HG03571 (cell line): ENCODE results near the gene KRT4.

Experiments used
- ATAC-seq: cut with Tn5 transposase; IDR thresholded peaks from one replicate; pipeline ENCODE4 v1.9.1; 2021; ENCODE audit not compliant: unreplicated experiment

The KRT4 gene

GRCh38 chr12:52794479-52795331 is 19.2 kb downstream of the KRT4 start:
- ATAC-seq, result no peak

- no peak for ATAC-seq
Observed at GRCh38 chr12:52792185-52793029, 21.5 kb downstream of the KRT4 start.

- ATAC-seq, result no peak
Observed at GRCh38 chr12:52791271-52792184, 22.4 kb downstream of the KRT4 start.

GRCh38 chr12:52790427-52791270 is 23.3 kb downstream of the KRT4 start:
- ATAC-seq, result no peak

GRCh38 chr12:52789637-52790426 is 24.1 kb downstream of the KRT4 start:
- ATAC-seq, result no peak

- no peak for ATAC-seq
Observed at GRCh38 chr12:52788876-52789636, 24.9 kb downstream of the KRT4 start.

- ATAC-seq, result no peak
Observed at GRCh38 chr12:52788192-52788875, 25.6 kb downstream of the KRT4 start.

- no peak for ATAC-seq
Observed at GRCh38 chr12:52787324-52788191, 26.4 kb downstream of the KRT4 start.

GRCh38 chr12:52784909-52785308 is 29.0 kb downstream of the KRT4 start:
- ATAC-seq, result no peak

GRCh38 chr12:52783563-52784316 is 30.2 kb downstream of the KRT4 start:
- ATAC-seq, result no peak

GRCh38 chr12:52782502-52782901 is 31.4 kb downstream of the KRT4 start:
- ATAC-seq, result no peak

- ATAC-seq, result no peak
Observed at GRCh38 chr12:52781399-52782082, 32.4 kb downstream of the KRT4 start.

- ATAC-seq, result no peak
Observed at GRCh38 chr12:52779914-52780313, 34.0 kb downstream of the KRT4 start.

GRCh38 chr12:52778833-52779232 is 35.1 kb downstream of the KRT4 start:
- ATAC-seq, result no peak

GRCh38 chr12:52777566-52777965 is 36.4 kb downstream of the KRT4 start:
- no peak for ATAC-seq

GRCh38 chr12:52776913-52777395 is 37.0 kb downstream of the KRT4 start, which contains the start of gene KRT76:
KRT76 (minus strand) TSS chr12:52777345; CDS start chr12:52777291, 54 bp downstream.
- ATAC-seq, result no peak
